ENCODE data around the gene LRMDA.

GRCh38 chr10:75962395-75963061 lies 531.1 kb downstream of the LRMDA start:
- no peak for TF ChIP-seq CTCF (IDR thresholded peaks at IDR 0.05)
- TF ChIP-seq EZH2 (IDR thresholded peaks at IDR 0.05) = no peak

Data from neural progenitor cell (in vitro differentiated cells).